CD4-positive, alpha-beta T cell treated with Interleukin-1 beta for 1 hour (primary cell): Measurements from ENCODE around the gene PIK3R5.
A peak's percentile ranks its signal among the peaks of the same experiment; 100 is the strongest.

Experiments used
- DNase-seq, 2 donors: peaks; one replicate each; pipeline ENCODE4 v3.0.0-alpha.2; 2020 to 2022

Gene PIK3R5

DNA sequence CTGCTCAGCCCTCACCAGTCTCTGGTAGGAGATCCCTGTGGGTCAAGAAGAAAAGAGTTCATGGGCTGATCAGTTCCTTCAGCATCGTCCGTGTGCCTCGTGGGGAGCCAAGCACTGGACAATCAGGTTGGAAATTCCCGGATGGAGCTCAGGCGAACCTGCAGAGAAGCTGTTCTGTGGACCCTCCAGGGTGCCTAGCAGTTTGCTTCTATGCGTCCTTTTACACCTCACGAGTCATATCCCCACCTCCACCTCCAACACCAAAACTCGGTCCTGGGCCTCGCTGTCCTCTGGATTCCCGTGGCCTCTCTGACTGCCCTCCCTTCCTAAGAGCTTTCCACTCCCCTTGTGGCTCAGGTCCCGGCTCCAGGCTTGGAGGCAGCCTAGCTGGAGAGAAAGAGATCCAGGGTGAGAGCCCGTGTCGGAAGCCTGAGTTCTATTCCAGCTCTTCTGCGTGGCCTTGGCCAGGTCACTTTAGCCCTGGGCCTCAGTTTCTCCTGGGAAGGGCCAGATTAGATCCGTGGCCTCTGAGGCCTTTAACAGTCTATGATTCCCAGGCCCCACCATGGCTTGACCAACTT lies 71.8 kb downstream of the PIK3R5 start:
- DNase-seq: no peak

DNA sequence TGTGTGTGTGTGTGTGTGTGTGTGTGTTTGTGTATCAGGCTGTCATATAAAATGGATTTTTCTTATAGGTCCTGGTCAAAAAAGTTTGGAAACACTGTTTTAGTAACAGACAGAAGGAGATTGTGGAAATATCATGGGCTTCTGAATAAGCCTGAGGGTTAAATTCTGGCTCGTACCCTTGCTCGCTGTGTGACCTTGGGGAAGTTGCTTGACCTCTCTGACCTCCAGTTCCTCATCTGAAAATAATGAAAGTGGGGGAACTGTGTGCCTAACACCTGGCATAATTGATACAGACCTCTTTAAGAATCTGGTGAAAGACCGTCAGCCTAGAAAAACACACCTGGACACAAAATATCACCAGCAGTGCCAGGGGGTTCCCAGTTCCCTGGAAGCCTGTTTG lies 72.4 kb downstream of the PIK3R5 start:
- no peak for DNase-seq

DNA sequence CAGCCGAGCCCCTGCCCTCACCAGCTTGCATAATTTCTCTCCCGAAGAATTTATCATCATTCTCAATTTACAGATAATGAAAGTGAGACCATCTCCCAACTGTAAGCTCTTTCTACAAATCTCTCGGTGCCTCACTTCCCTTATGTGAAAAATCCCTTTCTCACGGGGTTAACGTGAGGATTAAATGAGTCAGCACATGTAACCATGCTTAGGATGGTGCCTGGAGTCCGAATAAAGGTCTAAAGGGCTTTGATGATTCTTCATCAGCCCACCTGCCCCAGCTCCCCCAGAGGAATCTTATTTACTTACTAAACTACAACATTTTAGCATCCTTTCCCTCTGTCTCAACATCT lies 73.2 kb downstream of the PIK3R5 start:
- no peak for DNase-seq

DNA sequence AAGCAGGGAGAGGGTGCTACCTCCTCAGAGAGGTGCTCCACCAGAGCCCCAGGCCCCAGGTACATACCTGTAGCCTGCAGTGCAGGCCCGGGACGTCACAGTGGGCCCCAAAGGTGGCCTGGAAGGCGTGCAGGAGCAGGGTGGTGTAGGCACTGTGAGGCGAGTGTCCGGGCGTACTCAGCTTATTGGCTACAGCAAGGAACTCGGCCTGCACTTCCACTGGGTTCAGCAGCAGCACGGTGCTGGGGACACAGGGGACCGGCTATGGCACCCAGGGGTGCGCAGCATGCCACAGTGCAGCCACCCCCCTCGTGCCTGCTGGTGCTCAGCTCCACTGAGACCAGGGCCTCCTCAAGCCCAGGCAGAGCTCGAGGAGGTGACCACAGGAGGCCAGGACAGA lies 74.8 kb downstream of the PIK3R5 start:
- DNase-seq: no peak

DNA sequence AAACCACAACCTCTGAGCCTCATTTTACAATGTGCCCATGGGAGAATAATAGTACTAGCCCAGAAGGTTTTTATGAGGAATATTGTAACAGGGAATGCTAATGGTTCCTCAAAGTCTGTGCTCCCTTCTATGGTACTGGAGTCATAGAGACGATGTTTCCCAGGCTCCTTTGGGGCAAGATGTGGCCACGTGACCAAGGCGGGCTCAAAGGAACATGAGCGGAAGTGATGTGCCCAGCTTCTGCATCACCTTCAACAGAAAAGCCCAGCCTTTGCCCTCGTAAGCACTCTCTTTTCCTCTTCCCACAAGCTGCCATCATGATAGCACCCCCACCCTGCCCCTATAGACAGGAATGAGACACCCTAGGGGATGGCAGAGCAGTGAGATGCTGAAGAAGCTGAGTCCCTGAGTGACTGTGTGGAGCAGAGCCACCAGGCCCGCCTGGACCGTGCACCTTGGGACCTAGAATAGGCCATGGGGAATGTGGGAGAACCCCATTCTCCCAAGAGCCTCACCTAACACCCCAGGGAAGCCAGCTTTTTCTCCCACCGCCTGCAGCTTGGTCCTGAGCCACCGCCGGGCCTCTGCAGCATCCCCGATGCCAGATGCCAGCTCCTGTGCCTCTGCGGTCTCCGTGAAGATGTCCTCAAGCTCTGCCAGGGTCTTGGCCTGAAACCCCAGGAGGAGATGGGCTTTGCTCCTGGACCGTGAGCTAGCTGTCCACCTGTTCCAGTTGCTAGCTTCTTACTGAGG lies 75.9 kb downstream of the PIK3R5 start:
- DNase-seq: no peak

DNA sequence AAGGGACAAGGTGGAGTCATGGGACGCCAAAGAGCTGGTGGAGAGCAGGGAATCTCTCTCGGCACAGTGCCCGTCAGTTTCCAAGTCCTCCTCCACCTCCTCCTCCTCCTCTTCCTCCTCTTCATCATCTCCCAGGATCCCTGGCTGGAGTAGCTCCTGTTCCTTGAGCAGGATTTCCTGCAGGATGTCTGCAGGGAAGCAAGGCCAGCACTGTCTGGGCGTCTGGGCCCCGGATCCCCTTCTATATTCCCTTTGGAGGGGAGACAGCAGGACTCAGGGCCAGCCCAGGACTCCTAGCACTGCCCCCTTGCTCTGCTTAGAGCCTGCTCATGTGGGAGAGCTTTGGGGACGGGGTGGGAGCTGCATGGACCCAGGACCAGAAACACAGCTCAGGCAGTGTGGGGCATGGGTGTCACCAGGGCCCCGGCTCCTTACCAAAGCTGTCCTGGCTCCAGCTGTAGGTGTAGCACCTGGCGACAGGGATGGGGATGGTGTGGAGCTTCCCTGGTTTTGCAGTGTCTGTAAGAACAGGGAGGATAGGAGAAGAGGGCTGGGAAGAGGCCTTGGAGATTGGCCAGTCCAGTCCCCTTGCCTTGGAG lies 76.7 kb downstream of the PIK3R5 start:
- DNase-seq: no peak

DNA sequence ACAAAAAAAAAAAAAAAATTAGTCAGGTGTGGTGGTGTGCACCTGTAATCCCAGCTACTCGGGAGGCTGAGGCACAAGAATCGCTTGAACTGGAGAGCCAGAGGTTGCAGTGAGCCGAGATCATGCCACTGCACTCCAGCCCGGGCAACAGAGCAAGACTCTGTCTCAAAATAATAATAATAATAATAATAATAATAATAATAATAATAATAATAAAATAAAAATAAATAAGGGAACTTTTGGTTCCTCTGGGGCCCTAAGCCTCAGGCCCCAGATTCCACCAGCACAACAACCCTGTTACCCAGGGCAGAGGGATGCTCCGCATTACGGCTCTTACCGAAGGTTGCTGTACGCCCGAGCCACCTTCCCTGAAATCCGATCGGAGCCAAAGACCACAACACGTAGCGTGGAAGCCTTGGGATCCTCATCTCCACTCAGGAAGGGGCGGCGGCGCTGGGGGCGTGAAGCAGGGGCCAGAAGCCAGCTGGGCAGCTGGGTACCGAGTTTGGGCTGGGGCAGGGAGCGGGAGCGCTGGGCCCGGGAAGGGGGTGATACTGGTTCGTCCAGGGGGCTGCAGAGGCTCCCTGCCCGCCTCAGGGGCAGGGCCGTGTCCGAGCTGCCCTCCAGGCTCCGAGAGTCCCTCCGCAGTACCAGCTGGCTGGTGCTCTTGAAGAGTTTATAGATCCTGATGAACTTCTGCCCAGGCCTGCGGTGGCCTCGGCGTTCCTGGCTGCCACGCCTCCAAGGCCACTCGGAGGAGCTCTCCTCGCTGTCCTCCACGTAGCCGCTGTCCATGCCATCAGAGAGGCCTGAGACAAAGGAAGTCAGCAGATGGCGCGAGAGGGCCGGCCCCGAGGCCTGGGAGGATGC lies 77.4 kb downstream of the PIK3R5 start:
- no peak for DNase-seq

DNA sequence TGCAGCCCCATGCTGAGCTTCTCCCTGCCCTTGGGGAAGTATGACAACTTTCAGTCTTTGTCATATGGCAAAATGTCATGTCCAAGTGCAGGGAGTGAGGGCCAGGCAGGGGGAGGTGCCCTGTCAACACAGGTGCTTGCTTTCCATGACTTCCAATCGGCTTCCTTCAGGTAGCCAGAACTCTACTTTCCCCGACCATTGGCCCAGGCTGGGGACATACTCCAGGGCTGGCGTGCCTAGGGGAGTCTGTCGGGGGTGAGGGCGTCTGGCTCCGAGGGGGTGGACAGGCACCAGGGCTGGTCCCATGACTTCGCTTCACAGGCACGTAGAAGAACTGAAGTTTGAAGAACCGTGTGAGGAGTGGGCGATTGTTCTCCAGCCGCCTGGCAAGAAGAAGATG lies 78.2 kb downstream of the PIK3R5 start:
- DNase-seq: no peak

DNA sequence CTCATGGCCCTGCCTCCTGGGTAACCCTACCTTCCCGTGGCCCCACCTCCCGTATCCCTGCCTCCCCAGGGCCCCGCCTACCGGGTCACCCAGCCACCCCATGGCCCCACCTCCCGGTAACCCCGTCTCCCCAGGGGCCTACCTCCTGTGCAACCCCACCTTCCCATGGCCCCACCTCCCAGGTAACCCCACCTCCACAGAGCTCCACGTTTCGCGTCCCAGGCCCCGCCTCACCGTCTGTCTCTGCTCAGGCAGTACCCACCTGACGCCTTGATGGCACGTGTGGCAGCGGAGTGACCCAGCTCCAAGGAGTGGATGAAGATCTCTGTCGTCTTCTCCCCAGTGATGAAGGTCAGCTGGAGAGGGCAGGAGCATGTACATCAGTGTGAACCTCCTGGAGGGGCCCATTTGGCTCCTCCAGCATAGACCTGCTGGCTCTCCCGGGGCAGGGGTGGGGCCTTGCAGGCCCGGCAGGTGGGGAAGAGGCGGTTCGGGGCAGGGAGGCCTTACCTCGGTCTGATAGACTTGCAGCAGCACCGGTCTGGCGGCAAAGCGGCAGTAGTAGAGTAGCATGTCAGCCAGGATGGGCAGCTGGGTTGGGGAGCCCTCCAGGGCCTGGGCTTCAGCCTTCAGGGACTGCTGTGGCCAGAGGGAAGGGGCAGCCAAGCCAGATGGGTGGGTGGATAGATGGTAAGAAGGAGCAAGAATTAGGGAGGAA lies 79.4 kb downstream of the PIK3R5 start:
- DNase-seq: no peak

DNA sequence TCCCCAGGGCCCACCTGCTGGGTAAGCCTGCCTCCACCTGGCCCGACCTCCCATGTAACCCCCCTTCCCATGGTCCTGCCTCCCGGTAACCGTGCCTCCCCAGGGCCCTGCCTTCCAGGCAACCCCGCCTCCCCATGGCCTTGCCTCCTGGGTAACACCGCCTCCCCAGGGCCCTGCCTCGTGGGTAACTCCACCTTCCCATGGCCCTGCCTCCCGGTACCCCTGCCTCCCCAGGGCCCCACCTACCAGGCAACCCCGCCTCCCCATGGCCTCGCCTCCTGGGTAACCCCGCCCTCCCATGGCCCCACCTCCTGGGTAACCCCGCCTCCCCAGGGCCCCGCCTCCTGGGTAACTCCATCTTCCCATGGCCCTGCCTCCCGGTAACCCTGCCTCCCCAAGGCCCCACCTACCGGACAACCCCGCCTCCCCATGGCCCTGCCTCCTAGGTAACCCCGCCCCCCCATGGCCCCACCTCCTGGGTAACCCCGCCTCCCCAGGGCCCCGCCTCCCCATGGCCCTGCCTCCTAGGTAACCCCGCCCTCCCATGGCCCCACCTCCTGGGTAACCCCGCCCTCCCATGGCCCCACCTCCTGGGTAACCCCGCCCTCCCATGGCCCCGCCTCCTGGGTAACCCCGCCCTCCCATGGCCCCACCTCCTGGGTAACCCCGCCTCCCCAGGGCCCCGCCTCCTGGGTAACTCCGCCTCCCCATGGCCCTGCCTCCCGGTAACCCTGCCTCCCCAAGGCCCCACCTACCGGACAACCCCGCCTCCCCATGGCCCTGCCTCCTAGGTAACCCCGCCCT lies 80.1 kb downstream of the PIK3R5 start:
- peak; percentile 58 to 60 for DNase-seq

DNA sequence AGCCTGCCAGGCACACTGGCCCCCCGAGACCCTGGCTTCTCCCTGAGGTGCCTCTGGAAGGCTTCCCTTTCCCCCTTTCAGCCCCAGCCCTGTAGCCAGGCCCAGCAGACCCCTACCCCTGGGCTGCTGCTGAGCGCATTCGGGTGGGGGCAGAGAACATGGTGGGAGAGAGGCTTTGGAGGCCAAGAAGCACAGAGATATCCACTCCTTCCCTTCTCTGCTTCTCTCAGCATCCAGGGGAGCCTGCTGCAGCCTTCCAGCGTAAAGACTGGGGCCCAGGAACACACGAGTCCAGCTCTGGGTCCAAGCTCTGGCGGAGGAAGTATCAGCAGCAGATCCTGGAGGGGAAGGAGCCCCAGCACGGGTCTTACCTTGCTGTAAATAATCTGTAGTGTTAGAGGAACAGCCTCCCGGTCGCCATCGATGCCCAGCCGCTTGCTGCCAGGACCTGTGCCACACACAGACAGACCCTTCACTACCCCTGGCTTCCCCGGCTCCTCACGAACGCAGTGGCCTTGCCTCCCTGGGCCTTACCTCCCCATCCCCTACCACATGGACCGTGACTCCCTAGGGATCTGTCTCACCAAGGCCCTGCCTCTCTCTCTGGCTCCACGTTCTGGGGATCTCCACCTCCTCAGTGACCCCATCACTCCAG lies 81.0 kb downstream of the PIK3R5 start:
- DNase-seq: no peak

DNA sequence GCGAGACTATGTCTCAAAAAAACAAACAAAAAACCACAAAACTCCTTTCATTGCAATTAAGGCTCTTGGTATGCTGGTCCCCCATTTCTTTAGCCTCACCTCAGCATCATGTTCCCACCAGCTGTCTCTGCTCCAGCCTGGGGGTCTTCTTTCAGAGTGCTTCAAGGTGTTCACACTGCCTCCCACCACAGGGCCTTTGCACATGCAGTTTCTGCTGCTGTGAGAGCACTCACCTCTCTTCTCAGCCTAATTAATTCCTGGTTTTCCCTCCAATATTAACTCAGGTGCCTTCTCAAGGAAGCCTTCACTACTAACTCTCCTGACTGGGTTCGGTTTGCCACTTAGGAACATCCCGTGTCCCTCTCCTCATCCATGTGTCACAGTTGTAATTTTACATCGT lies 82.2 kb downstream of the PIK3R5 start:
- no peak for DNase-seq

DNA sequence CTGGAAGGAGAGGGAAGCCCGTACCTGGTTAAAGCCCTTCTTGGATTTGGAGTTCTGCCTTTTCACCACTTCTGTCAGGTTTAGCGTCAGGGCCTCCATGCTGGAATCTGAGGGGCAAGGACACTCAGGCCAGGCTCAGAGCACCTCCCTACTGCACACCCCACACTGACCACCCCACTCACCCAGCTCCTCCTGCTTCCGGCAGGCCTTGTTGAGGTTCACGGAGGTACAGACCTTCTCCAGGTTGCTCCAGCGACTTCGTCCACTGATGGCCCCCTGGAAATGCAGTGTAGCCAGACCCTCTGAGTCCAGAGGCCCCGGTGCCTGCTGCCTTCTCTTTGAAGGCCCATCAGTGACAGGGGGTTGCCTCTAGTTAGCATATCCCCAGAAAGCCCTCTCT lies 83.9 kb downstream of the PIK3R5 start:
- no peak for DNase-seq

DNA sequence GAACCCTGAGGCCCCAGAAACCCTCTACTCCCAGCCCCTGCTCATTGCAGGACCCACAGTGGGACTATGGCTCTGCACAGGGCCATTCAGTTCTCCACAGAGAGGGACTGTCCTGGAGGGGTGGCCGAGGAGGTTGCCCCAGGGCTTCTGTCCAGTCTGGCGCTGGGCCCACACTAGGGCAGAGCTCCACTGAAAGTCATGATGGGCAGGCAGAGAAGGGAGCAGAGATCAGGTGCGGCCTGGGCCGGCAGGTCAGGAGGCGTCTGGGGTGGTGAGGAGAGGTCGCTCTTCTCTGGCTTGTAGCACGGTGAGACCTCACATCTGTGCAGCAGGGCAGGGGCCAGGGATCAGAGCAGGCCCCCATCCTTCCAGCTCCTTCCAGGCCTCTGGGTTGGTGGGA lies 85.0 kb downstream of the PIK3R5 start:
- DNase-seq: no peak

DNA sequence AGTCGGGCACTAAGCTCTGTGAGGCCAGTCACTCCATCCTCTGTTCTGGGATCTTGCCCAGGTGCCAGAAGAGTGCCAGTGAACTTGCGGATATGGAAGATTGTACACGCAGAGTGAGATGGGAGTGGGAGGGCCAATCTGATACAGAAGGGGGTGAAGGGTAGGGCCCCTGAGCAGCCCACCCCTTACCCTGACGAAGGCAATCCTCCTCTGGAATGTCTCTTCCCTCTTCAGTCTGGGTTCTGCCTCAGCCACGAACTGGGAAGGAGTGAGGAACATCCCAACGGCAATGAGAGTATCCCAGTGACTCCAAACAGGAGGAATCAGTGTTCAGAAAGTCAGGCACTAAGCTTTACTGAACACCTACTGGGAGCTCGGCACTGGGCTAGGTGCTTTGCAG lies 86.1 kb downstream of the PIK3R5 start:
- DNase-seq: no peak

DNA sequence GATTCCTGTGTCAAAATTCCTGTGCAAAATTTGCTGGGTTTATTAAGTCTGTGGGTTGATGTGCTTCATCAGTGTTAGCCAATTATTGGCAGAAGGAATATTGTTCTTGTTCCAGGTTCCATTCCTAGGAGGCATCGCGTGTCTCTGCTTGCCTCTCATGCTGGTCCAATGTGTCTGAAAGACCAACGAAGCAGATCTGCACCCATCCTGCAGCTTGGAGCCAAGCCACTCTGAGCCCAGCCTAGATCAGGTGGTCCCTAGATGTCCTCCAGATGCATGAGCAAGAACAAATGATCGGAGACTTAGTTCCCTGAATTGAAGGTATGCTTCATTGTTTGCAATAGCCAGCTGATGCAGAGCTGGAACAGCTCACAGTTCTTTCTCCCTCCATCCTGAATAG lies 87.5 kb downstream of the PIK3R5 start:
- DNase-seq: no peak

DNA sequence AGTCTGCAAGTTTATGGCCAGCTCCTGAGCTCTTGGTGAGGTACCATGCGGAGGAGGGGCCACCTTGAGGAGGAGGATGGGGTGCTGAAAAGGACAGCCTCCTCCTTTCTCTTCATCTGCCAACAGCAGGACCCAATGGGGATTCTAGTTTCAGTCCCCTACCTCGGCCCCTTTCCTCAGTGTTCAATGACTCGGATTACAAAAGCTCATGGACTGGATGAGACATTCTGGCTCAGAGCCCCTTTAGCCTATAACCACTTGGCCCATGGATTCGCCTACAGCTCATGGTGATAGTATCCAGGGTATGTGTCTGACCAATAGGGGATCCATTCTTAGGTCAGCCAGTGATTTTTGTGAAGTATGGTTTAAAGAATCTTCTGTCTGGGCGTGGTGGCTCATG lies 89.5 kb downstream of the PIK3R5 start:
- no peak for DNase-seq

DNA sequence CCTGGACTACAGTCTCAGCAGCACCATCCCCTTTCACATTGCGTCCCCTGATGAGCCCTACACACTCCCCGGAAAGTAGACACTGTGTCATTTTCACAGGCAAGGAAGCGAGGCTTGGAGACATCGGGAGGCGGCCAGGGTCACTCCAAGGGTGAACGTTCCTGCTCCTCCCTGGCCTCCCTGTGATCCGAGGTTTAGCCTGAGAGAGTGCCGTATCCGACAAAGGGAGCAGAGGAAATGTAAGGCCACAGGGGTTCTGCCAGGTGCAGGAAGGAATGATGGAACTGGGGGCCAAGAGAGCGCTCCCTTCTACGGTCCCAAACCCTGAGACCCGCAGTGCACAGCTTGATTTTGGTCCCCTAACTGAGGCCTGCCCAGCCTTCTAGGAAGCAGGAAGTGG lies 90.1 kb downstream of the PIK3R5 start:
- no peak for DNase-seq

DNA sequence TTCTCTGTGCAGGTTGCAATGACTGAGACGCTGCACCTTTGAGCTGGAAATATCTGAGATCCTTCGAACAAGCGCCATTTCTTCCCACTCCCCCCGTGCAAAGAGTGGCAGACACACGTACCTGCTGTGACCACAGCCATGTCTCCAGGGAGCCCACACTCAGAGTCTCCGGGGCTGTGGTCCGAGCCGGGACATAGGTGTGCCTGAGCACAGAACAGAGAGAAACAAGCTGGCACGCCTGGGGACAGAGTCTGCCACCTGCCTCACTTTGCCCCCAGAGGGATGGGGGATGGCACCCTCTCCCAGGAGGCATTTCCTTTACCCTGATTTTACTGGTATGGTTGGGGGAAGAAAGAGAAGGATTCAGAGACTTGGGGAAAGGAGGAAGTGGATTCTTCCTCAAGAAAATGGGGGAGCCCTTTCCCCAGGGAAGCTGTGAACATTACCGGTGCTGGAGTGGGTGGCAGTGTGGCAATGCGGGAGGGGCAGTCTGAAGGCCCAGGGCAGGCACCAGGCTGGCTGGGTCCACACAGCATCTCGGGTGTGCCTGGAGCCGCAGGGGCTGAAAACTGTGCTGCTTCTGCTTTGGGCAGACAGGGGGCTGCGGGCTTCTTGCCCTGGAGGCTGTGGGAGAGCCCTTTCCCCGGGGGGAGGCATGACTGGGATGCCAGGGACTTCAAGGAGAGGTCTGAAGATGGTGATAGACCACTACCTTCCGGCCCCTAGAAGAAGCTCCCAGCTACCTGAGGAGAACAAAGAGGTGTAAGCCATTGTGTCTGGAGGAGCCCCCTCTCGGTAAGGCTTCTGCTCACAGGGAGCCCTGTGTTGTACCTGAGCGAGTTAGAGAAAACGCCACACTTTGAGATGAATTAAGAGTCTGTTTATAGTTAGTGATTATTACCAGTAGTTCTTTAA lies 91.4 kb downstream of the PIK3R5 start:
- DNase-seq: no peak

DNA sequence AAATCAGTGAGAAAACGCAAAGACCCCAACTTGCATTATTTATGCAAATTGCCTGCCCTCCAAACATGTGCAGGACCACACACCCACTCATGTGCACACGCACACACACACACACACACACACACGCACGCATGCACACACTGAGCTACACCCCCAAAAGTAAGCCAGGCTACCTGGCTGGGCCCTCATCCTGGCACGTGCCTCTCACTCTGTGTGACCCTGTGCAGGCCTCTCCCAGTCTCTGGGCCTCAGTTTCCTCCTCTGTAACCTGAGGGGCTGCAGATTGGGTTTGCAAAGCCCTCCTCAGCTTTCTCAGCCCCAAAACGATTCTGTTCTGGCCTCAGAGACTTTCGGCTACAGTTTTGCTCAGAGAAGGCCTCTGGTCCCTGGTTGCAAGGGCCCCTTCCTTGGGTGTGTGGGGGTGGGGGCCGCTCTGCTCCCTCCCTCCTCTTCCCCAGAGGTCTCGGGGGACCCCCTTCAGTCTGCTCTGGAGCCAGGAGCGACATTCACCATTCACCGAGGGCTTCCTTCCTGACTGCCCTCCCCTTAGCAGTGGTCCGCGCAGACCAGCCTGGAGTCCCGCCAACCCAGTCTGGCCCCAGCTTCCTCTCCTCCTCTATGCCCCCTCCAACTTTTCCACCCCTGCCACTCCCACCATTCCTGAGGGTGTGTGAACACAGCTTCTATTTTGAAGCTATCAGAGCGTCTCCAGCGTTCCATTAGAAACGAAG lies 92.6 kb downstream of the PIK3R5 start:
- no peak for DNase-seq
